Measurements from ENCODE around the gene RBM26. TPM values are rescaled to one million over a fixed set of nuclear protein-coding genes. Genes with fewer than 3 reads are reported as not detected.
"Not testable (repeated sequence)": the region's sequence is repeated elsewhere in the genome, so short reads cannot be mapped to it uniquely, and the experiment has no call there.

Gene RBM26
- polyA plus RNA-seq, 1 of the 3 experiments (the other 2 are of a cell fraction): 12.5 TPM

DNA sequence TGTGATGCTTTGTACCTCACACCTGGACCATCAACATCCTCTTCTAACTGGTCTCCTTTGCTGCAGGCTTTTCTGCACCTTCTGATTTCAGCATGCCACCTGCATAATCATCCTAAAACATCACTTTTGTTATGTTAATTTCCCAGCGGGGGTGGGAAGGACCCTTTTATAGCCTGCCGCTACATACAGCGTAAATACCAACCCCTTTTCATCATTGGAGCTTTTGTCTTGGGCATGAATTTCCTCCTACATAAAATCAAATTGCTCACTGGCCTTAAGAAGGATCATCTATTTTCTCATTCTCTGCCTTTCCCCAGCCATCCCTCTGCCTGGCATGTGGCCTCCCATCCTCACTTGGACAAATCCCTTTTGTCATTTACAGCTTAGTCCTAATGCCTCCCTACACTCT, 124.7 kb downstream of the RBM26 start:
- Histone ChIP-seq H3F3A (replicated peaks; ENCODE audit: insufficient read depth) (no peaks in the 10 kb centered on the region), H3K9me3 (no peaks in the 10 kb centered on the region), H3K27me3 (ENCODE audit: insufficient read depth) (no peaks in the 10 kb centered on the region), H3K79me2 (ENCODE audit: insufficient read depth) (no peaks in the 10 kb centered on the region), H3K4me1 (ENCODE audit: control insufficient read depth in 1 of 2, insufficient read depth in 2 of 2, low read depth in 1 of 2, low read length in 1 of 2) (no peaks in the 10 kb centered on the region), H4K20me1 (ENCODE audit: insufficient read depth) (no peaks in the 10 kb centered on the region), H3K9me2 (no peaks in the 10 kb centered on the region), H3K4me2 (no peak overlapping the region), H3K27ac (ENCODE audit: low read depth in 2 of 2, low read length in 1 of 2) (no peak overlapping the region), H3K36me3 (replicated peaks in 1 of 2; ENCODE audit: control insufficient read depth in 1 of 2, insufficient read depth in 2 of 2, low read length in 1 of 2) (no peaks in the 10 kb centered on the region), H2AFZ (ENCODE audit: low read depth) (no peak overlapping the region), H3K4me3 (ENCODE audit: low read depth in 2 of 2, low read length in 1 of 2) (no peak overlapping the region), H3K9ac (no peak overlapping the region)
- 84% methylated on average over 3 of the region's 3 CpGs for WGBS (ENCODE audit: low lambda C conversion rate)
- ChIA-PET POLR2A (no interaction called here), CTCF (no interaction called here)
- no peak for DNase-seq
- TF ChIP-seq YY1 (IDR thresholded peaks at IDR 0.05; ENCODE audit: low read depth): no peak
- no peak for TF ChIP-seq RAD21 (IDR thresholded peaks at IDR 0.05; ENCODE audit: low read length)
- TF ChIP-seq TCF12 (IDR thresholded peaks at IDR 0.05): no peak
- no peak for TF ChIP-seq USF1 (IDR thresholded peaks at IDR 0.05; ENCODE audit: borderline replicate concordance, low read depth)
- no peak for TF ChIP-seq FOSL2 (IDR thresholded peaks at IDR 0.05; ENCODE audit: borderline replicate concordance, low read depth)
- TF ChIP-seq NFIC (IDR thresholded peaks at IDR 0.05; ENCODE audit: borderline replicate concordance): no peak
- TF ChIP-seq EP300 (IDR thresholded peaks at IDR 0.05; ENCODE audit: borderline replicate concordance in 1 of 2, low read depth in 1 of 2, low read length in 1 of 2): no peak
- no peak for TF ChIP-seq JUND (IDR thresholded peaks at IDR 0.05)
- no peak for TF ChIP-seq TEAD4 (IDR thresholded peaks at IDR 0.05; ENCODE audit: borderline replicate concordance, insufficient read depth)
- no peak for TF ChIP-seq EZH2phosphoT487 (IDR thresholded peaks at IDR 0.05; ENCODE audit: borderline replicate concordance, low read depth)

DNA sequence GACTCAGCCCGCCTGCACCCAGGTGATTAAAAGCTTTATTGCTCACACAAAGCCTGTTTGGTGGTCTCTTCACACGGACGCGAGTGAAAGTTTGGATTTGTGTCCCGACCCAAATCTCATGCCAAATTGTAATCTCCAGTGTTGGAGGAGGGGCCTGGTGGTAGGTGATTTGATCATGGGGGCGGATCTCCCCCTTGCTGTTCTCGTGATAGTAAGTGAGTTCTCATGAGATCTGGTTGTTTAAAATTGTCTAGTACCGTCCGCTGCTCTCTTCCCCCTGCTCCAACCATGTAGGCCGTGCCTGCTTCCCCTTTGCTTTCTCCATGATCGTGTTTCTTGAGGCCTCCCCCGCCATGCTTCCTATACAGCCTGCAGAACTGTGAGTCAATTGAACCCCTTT, 126.3 kb downstream of the RBM26 start:
- WGBS (ENCODE audit: low lambda C conversion rate): 65% methylated on average over 12 of the region's 12 CpGs
- CTCF ChIA-PET: not testable (repeated sequence)

GRCh38 chr13:79273045-79273444, 133.0 kb downstream of the RBM26 start:
- Histone ChIP-seq H3F3A (replicated peaks; ENCODE audit: insufficient read depth) (no peaks in the 10 kb centered on the region), H4K20me1 (ENCODE audit: insufficient read depth) (no peaks in the 10 kb centered on the region), H3K36me3 (replicated peaks in 1 of 2; ENCODE audit: control insufficient read depth in 1 of 2, insufficient read depth in 2 of 2, low read length in 1 of 2) (no peaks in the 10 kb centered on the region), H3K79me2 (ENCODE audit: insufficient read depth) (no peaks in the 10 kb centered on the region), H3K4me2 (no peak overlapping the region), H3K4me1 (ENCODE audit: control insufficient read depth in 1 of 2, insufficient read depth in 2 of 2, low read depth in 1 of 2, low read length in 1 of 2) (no peaks in the 10 kb centered on the region), H3K4me3 (ENCODE audit: low read depth in 2 of 2, low read length in 1 of 2) (no peak overlapping the region), H3K9me3 (no peaks in the 10 kb centered on the region), H2AFZ (ENCODE audit: low read depth) (no peak overlapping the region), H3K9me2 (no peaks in the 10 kb centered on the region), H3K9ac (no peak overlapping the region), H3K27me3 (ENCODE audit: insufficient read depth) (no peaks in the 10 kb centered on the region), H3K27ac (ENCODE audit: low read depth in 2 of 2, low read length in 1 of 2) (no peak overlapping the region)
- TF ChIP-seq RAD21 (IDR thresholded peaks at IDR 0.05; ENCODE audit: low read length) (no peak), MEF2A (IDR thresholded peaks at IDR 0.05; ENCODE audit: borderline replicate concordance, low read depth) (no peak), NFIC (IDR thresholded peaks at IDR 0.05; ENCODE audit: borderline replicate concordance) (no peak), EZH2phosphoT487 (IDR thresholded peaks at IDR 0.05; ENCODE audit: borderline replicate concordance, low read depth) (no peak), YY1 (IDR thresholded peaks at IDR 0.05; ENCODE audit: low read depth) (no peak), POLR2AphosphoS5 (IDR thresholded peaks at IDR 0.05; ENCODE audit: low read depth, low read length) (no peak), EP300 (IDR thresholded peaks at IDR 0.05; ENCODE audit: borderline replicate concordance in 1 of 2, low read depth in 1 of 2, low read length in 1 of 2) (no peak), RFX5 (IDR thresholded peaks at IDR 0.05; ENCODE audit: low read length) (no peak), CHD2 (IDR thresholded peaks at IDR 0.05; ENCODE audit: low read length, partially characterized antibody) (no peak)
- TF ChIP-seq, protein P1, sequence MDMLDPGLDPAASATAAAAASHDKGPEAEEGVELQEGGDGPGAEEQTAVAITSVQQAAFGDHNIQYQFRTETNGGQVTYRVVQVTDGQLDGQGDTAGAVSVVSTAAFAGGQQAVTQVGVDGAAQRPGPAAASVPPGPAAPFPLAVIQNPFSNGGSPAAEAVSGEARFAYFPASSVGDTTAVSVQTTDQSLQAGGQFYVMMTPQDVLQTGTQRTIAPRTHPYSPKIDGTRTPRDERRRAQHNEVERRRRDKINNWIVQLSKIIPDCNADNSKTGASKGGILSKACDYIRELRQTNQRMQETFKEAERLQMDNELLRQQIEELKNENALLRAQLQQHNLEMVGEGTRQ (IDR thresholded peaks at IDR 0.05; ENCODE audit: borderline replicate concordance, low read depth, low read length): no peak
- CTCF ChIA-PET: no interaction called here
- POLR2A ChIA-PET: no interaction called here
- DNase-seq: no peak

More for the DNA sequence above, 126.3 kb downstream of the RBM26 start:
- H3K79me2 ChIP-seq (ENCODE audit: insufficient read depth); POLR2A ChIA-PET; H3K9ac ChIP-seq; H3K4me3 ChIP-seq (ENCODE audit: low read depth in 2 of 2, low read length in 1 of 2); H3K36me3 ChIP-seq (replicated peaks in 1 of 2; ENCODE audit: control insufficient read depth in 1 of 2, insufficient read depth in 2 of 2, low read length in 1 of 2); H3K4me1 ChIP-seq (ENCODE audit: control insufficient read depth in 1 of 2, insufficient read depth in 2 of 2, low read depth in 1 of 2, low read length in 1 of 2); H3K9me2 ChIP-seq; H3K27me3 ChIP-seq (ENCODE audit: insufficient read depth); H2AFZ ChIP-seq (ENCODE audit: low read depth); H3K27ac ChIP-seq (ENCODE audit: low read depth in 2 of 2, low read length in 1 of 2); H3F3A ChIP-seq (replicated peaks; ENCODE audit: insufficient read depth); H4K20me1 ChIP-seq (ENCODE audit: insufficient read depth); H3K4me2 ChIP-seq; DNase-seq; H3K9me3 ChIP-seq: not testable (repeated sequence)

All from SK-N-SH (cell line).